ENCODE measurements around the gene PPP1R16B. TPM values are rescaled to one million over a fixed set of nuclear protein-coding genes. Genes with fewer than 3 reads are reported as not detected.

The PPP1R16B gene
- total RNA-seq, 2 donors from 2014 or later: 1.6 to 4.7 TPM

DNA sequence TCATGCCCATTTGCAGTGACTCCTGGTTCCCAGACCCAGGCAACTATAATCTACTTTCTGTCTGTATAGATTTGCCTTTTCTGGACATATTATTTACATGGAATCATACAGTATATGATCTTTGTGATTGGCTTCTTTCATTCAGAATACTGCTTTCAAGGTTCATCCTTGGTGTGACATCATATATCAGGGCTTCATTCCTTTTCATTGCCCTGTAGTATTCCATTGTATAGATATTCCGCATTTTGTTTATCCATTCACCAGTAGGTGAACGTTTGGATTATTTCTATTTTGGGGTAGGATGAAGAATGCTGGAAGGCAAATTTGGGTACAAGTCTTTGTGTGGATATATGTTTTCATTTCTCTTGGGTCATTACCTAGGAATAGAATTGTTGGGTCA, 36.1 kb downstream of the PPP1R16B start:
- TF ChIP-seq POLR2A (IDR thresholded peaks at IDR 0.05) (no peak), CTCF (IDR thresholded peaks at IDR 0.05) (no peak)
- Histone ChIP-seq H3K9me3 (no peaks in the 10 kb centered on the region), H3K27me3 (no peaks in the 10 kb centered on the region), H3K4me1 (no peaks in the 10 kb centered on the region), H3K4me3 (no peak overlapping the region), H3K36me3 (replicated peaks in 1 of 2; ENCODE audit: insufficient read depth in 1 of 2, low read depth in 2 of 2) (no peaks in the 10 kb centered on the region), H3K27ac (no peak overlapping the region)
- intact Hi-C loops (cut with DNase I): no loop called here
- 56 to 57% methylated on average over 2 of the region's 2 CpGs for WGBS, 2 donors
- ATAC-seq (no peak), DNase-seq (no peak)

DNA sequence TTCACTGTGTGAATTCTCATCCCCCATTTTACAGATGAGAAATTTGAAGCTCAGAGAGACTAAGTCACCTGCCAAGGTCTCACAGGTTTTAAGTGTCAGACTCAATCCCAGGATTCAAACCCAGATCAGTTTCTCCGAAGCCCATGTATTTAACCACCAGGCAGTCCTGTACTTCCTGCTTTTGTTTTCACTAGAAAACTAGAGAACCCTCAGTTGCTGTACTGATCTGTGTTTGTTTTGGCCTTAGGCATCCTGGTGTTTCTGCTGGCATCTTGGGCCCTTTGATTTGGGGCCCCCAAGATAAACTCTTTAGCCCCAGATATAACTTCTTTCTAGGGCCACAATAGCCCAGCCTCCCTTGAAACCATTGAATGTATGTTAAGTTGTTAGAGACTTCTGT, 36.5 kb downstream of the PPP1R16B start:
- Histone ChIP-seq H3K27ac (no peak overlapping the region), H3K36me3 (replicated peaks in 1 of 2; ENCODE audit: insufficient read depth in 1 of 2, low read depth in 2 of 2) (no peaks in the 10 kb centered on the region), H3K9me3 (no peaks in the 10 kb centered on the region), H3K27me3 (no peaks in the 10 kb centered on the region), H3K4me3 (no peak overlapping the region), H3K4me1 (no peaks in the 10 kb centered on the region)
- ATAC-seq (no peak), DNase-seq (no peak)
- WGBS, 2 donors: 70 to 79% methylated on average over 1 of the region's 1 CpG
- intact Hi-C loops (cut with DNase I): no loop called here
- no peak for TF ChIP-seq POLR2A (IDR thresholded peaks at IDR 0.05)
- TF ChIP-seq CTCF (IDR thresholded peaks at IDR 0.05): no peak

DNA sequence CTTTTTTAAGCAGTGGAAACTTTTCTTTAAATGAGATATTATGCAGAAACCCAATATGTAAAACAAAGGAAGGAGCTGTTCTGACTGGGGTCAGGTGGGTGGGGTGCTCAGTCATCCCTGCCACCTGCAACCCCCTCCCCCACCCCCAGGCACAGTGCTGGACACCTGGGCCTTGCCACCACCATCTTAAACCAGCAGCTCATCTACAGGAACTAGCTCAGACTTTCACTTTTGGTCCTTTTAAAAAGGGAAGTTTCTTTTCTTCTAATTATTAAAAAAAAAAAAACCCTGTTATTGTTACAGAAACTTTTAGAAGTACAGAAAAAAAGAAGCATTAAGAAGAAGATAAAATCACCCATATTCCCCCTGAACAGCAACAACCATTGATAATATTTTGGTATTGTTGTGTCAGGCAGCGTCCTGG, 37.1 kb downstream of the PPP1R16B start:
- DNase-seq (no peak), ATAC-seq (no peak)
- WGBS, 2 donors: 60 to 69% methylated on average over 1 of the region's 1 CpG
- no peak overlapping the region for H3K27ac ChIP-seq
- H3K36me3 ChIP-seq (replicated peaks in 1 of 2; ENCODE audit: insufficient read depth in 1 of 2, low read depth in 2 of 2): no peaks in the 10 kb centered on the region
- TF ChIP-seq CTCF (IDR thresholded peaks at IDR 0.05) (no peak), POLR2A (IDR thresholded peaks at IDR 0.05) (no peak)
- intact Hi-C loops (cut with DNase I): no loop called here
- H3K27me3 ChIP-seq: no peaks in the 10 kb centered on the region
- H3K4me1 ChIP-seq: no peaks in the 10 kb centered on the region
- H3K4me3 ChIP-seq: no peak overlapping the region
- no peaks in the 10 kb centered on the region for H3K9me3 ChIP-seq

DNA sequence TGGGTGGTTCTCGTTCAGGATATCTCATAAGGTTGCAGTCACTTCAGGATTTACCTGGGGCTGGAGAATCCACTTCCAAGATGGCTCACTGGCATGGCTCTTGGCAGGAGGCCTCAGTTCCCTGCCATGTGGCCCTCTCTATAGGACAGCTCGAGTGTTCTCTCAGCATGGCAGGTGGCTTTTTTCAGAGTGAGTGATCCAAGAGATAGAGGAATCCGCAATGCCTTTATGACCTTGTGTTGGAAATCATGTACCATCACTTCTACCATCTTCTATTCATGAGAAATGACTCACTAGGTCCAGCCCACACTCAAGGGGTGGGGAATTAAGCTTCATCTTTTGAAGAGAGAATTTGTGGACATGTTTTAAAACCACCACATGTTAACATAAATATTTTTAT, 37.8 kb downstream of the PPP1R16B start:
- intact Hi-C loops (cut with DNase I): no loop called here
- no peaks in the 10 kb centered on the region for H3K9me3 ChIP-seq
- H3K4me1 ChIP-seq: no peaks in the 10 kb centered on the region
- WGBS, 2 donors: 61 to 66% methylated on average over 3 of the region's 3 CpGs
- ATAC-seq: no peak
- no peaks in the 10 kb centered on the region for H3K27me3 ChIP-seq
- TF ChIP-seq POLR2A (IDR thresholded peaks at IDR 0.05) (no peak), CTCF (IDR thresholded peaks at IDR 0.05) (no peak)
- H3K27ac ChIP-seq: no peak overlapping the region
- no peak for DNase-seq
- no peaks in the 10 kb centered on the region for H3K36me3 ChIP-seq (replicated peaks in 1 of 2; ENCODE audit: insufficient read depth in 1 of 2, low read depth in 2 of 2)
- no peak overlapping the region for H3K4me3 ChIP-seq

- no peaks in the 10 kb centered on the region for H3K27me3 ChIP-seq
- no peaks in the 10 kb centered on the region for H3K4me1 ChIP-seq
- no peaks in the 10 kb centered on the region for H3K9me3 ChIP-seq
- no peaks in the 10 kb centered on the region for H3K36me3 ChIP-seq (replicated peaks in 1 of 2; ENCODE audit: insufficient read depth in 1 of 2, low read depth in 2 of 2)
- intact Hi-C loops (cut with DNase I): no loop called here
- ATAC-seq: no peak
- 56 to 66% methylated on average over 4 of the region's 4 CpGs for WGBS, 2 donors
- TF ChIP-seq POLR2A (IDR thresholded peaks at IDR 0.05) (no peak), CTCF (IDR thresholded peaks at IDR 0.05) (no peak)
- H3K4me3 ChIP-seq: no peak overlapping the region
- DNase-seq: no peak
- H3K27ac ChIP-seq: no peak overlapping the region
Measured at GRCh38 chr20:38844963-38845362, 39.5 kb downstream of the PPP1R16B start.

All from body of pancreas (tissue), 4 donors.